ENCODE data around the gene CCDC12. TPM values are rescaled to one million over a fixed set of nuclear protein-coding genes. Genes with fewer than 3 reads are reported as not detected.

The CCDC12 gene
- total RNA-seq, 4 donors from 2014 or later, result 4.1 to 92.0 (median 41.2) TPM

GRCh38 chr3:46991406-46992165 lies 15.0 kb upstream of the CCDC12 start:
- Histone ChIP-seq H3K4me3 (no peak overlapping the region), H3K4me1 (no peaks in the 10 kb centered on the region), H3K27me3 (no peaks in the 10 kb centered on the region), H3K9me3 (no peaks in the 10 kb centered on the region), H3K27ac (no peak overlapping the region), H3K36me3 (no peaks in the 10 kb centered on the region)
- no peak for DNase-seq
- intact Hi-C loops (cut with DNase I; ENCODE audit: low total_unique reads), result no loop called here
- TF ChIP-seq POLR2A (IDR thresholded peaks at IDR 0.05), result no peak
- TF ChIP-seq CTCF (IDR thresholded peaks at IDR 0.05), result no peak

DNA sequence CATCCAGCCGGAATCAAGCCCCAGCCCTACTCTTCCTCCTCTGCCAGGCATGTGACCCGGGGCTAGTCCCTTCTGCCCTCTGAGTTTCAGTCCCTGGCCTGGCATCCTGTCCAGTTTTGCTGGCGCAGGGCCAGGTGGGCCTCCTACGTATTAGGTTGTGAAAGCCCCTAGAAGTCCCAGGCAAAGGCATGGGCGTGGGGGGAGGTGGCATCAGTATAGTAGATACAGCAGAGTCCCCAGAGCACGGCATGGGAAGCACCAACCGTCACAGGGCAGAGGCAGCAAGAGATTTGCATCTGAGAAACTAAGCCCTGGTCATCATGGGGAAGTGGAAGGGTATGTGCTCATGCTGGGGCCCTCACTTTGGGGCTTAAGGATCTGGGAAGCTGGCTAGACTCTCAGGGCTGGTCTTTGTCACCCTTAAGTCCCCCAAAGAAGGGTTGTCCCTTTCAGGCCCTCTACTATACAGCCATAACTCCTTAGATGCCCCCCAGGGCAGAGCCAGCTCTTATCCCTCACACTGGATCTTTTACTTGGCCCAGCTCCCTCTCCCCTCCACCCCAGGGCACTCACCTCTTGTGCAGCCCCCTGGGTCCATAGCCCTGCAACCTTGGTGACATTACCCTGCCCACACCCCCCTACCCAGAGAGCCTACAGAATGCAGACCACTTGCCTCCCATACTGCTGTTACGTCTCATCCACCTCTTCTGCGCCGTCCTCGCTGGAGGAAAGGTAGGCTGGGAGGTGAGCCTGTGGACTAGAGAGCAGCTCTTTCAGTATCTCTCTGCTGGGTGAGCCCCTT lies 14.2 kb upstream of the CCDC12 start:
- TF ChIP-seq POLR2A (IDR thresholded peaks at IDR 0.05) (no peak), CTCF (IDR thresholded peaks at IDR 0.05) (no peak)
- H3K27ac ChIP-seq, result no peak overlapping the region
- no peaks in the 10 kb centered on the region for H3K36me3 ChIP-seq
- intact Hi-C loops (cut with DNase I; ENCODE audit: low total_unique reads), result no loop called here
- no peak overlapping the region for H3K4me3 ChIP-seq
- no peaks in the 10 kb centered on the region for H3K4me1 ChIP-seq
- no peaks in the 10 kb centered on the region for H3K9me3 ChIP-seq
- DNase-seq, result no peak
- H3K27me3 ChIP-seq, result no peaks in the 10 kb centered on the region

- no peaks in the 10 kb centered on the region for H3K36me3 ChIP-seq
- intact Hi-C loops (cut with DNase I; ENCODE audit: low total_unique reads), result no loop called here
- TF ChIP-seq CTCF (IDR thresholded peaks at IDR 0.05), result no peak
- no peak for TF ChIP-seq POLR2A (IDR thresholded peaks at IDR 0.05)
Observed at GRCh38 chr3:46989146-46989810, 12.7 kb upstream of the CCDC12 start.

DNA sequence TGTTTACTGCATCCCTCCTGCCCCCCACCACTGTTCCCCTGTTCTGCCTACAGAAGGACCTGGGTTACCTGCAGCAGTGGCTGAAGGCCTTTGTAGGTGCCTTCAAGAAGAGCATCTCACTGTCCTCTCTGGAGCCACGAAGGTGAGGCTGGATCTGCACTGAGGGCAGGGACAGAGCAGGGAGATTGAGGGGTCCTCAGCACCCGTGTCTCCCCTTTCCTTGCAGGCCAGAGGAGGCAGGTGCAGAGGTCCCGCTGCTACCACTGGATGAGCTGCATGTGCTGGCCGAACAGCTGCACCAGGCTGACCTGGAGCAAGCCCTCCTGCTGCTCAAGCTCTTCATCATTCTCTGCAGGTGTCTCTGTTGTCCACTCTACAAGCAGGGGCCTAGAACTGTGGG lies 12.1 kb upstream of the CCDC12 start:
- no peak for DNase-seq
- Histone ChIP-seq H3K27me3 (no peaks in the 10 kb centered on the region), H3K4me1 (no peaks in the 10 kb centered on the region), H3K9me3 (no peaks in the 10 kb centered on the region), H3K27ac (no peak overlapping the region), H3K4me3 (no peak overlapping the region), H3K36me3 (no peaks in the 10 kb centered on the region)
- intact Hi-C loops (cut with DNase I; ENCODE audit: low total_unique reads), result no loop called here
- TF ChIP-seq CTCF (IDR thresholded peaks at IDR 0.05) (no peak), POLR2A (IDR thresholded peaks at IDR 0.05) (no peak)

More at GRCh38 chr3:46989146-46989810, 12.7 kb upstream of the CCDC12 start:
- no peak overlapping the region for H3K4me3 ChIP-seq
- no peak overlapping the region for H3K27ac ChIP-seq
- no peaks in the 10 kb centered on the region for H3K27me3 ChIP-seq
- H3K4me1 ChIP-seq, result no peaks in the 10 kb centered on the region
- no peak for DNase-seq
- H3K9me3 ChIP-seq, result no peaks in the 10 kb centered on the region

Measured in uterus (tissue), 4 donors.